ENCODE results near the gene ADH6. TPM values are rescaled to one million over a fixed set of nuclear protein-coding genes. Genes with fewer than 3 reads are reported as not detected.

The ADH6 gene
- total and polyA plus RNA-seq, 2 of the 13 experiments (the other 11 are each of a cell fraction or from before 2014, with no cell fraction given), result 39.8 to 73.9 TPM

DNA sequence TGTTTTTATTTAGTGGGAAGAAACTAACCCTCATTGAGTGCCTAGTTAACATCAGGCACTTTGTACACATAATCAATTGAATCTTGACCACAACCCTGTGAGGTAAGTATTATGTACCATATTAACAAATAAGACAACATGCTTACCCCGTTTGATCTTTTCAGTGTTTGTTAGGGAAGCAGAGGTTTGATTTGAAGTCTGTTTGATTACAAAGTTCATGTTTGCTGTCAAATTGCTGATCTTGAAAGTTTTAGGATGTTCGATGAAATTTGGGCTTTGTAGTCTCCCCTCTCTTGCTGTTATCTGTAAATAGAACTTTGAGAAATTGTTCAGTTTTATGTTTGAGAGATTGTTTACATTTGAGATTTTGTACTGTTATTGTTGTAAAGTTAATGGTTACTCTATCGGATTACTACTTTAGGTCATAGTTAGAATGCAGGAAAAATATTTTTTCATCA is 61.5 kb downstream of the ADH6 start (continued):
- TF ChIP-seq GATAD1 (CRISPR knock-in tag; IDR thresholded peaks at IDR 0.05) (peak; percentile 47; the same call in 1 of the 2 replicates), ZNF670 (CRISPR knock-in tag; IDR thresholded peaks at IDR 0.05; ENCODE audit: borderline replicate concordance) (no peak), ATF7 (IDR thresholded peaks at IDR 0.05) (peak; percentile 77), ATF7 (CRISPR knock-in tag; IDR thresholded peaks at IDR 0.05) (peak; percentile 58; the same call in 1 of the 2 replicates), NBN (conservative IDR thresholded peaks at IDR 0.05) (no peak), BORCS8-MEF2B (CRISPR knock-in tag; IDR thresholded peaks at IDR 0.05) (no peak), KDM6A (CRISPR knock-in tag; IDR thresholded peaks at IDR 0.05; ENCODE audit: low read depth) (peak; percentile 97), RAD51 (IDR thresholded peaks at IDR 0.05; ENCODE audit: borderline replicate concordance) (no peak), ZNF263 (CRISPR knock-in tag; IDR thresholded peaks at IDR 0.05) (no peak), TP53 (CRISPR knock-in tag; conservative IDR thresholded peaks at IDR 0.05) (0 out of 2 replicates have a peak, but pooled peaks have one; percentile 46), SRSF9 (IDR thresholded peaks at IDR 0.05; ENCODE audit: borderline replicate concordance, insufficient read depth, low read depth, low read length, poor library complexity, severe bottlenecking) (no peak), MTA1 (CRISPR knock-in tag; IDR thresholded peaks at IDR 0.05; ENCODE audit: borderline replicate concordance) (peak; percentile 23; the same call in 1 of the 2 replicates), SRSF1 (optimal IDR thresholded peaks at IDR 0.05; ENCODE audit: low read depth, low read length) (no peak), ZNF282 (IDR thresholded peaks at IDR 0.05; ENCODE audit: partially characterized antibody) (no peak), CAMTA2 (CRISPR knock-in tag; IDR thresholded peaks at IDR 0.05; ENCODE audit: borderline replicate concordance) (no peak), ZBTB21 (CRISPR knock-in tag; IDR thresholded peaks at IDR 0.05) (peak; percentile 52; the same call in 1 of the 2 replicates), ZNF136 (CRISPR knock-in tag; IDR thresholded peaks at IDR 0.05; ENCODE audit: low read depth) (no peak), GLI4 (CRISPR knock-in tag; IDR thresholded peaks at IDR 0.05; ENCODE audit: borderline replicate concordance) (no peak), ZNF24 (IDR thresholded peaks at IDR 0.05) (peak; percentile 77; the same call in 1 of the 2 replicates), PHF5A (CRISPR knock-in tag; IDR thresholded peaks at IDR 0.05; ENCODE audit: low read depth, unreplicated experiment) (no peak)
- TF ChIP-seq, protein P1, sequence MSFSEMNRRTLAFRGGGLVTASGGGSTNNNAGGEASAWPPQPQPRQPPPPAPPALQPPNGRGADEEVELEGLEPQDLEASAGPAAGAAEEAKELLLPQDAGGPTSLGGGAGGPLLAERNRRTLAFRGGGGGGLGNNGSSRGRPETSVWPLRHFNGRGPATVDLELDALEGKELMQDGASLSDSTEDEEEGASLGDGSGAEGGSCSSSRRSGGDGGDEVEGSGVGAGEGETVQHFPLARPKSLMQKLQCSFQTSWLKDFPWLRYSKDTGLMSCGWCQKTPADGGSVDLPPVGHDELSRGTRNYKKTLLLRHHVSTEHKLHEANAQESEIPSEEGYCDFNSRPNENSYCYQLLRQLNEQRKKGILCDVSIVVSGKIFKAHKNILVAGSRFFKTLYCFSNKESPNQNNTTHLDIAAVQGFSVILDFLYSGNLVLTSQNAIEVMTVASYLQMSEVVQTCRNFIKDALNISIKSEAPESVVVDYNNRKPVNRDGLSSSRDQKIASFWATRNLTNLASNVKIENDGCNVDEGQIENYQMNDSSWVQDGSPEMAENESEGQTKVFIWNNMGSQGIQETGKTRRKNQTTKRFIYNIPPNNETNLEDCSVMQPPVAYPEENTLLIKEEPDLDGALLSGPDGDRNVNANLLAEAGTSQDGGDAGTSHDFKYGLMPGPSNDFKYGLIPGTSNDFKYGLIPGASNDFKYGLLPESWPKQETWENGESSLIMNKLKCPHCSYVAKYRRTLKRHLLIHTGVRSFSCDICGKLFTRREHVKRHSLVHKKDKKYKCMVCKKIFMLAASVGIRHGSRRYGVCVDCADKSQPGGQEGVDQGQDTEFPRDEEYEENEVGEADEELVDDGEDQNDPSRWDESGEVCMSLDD (CRISPR knock-in tag; IDR thresholded peaks at IDR 0.05; ENCODE audit: borderline replicate concordance), result no peak
- TF ChIP-seq, protein P2, sequence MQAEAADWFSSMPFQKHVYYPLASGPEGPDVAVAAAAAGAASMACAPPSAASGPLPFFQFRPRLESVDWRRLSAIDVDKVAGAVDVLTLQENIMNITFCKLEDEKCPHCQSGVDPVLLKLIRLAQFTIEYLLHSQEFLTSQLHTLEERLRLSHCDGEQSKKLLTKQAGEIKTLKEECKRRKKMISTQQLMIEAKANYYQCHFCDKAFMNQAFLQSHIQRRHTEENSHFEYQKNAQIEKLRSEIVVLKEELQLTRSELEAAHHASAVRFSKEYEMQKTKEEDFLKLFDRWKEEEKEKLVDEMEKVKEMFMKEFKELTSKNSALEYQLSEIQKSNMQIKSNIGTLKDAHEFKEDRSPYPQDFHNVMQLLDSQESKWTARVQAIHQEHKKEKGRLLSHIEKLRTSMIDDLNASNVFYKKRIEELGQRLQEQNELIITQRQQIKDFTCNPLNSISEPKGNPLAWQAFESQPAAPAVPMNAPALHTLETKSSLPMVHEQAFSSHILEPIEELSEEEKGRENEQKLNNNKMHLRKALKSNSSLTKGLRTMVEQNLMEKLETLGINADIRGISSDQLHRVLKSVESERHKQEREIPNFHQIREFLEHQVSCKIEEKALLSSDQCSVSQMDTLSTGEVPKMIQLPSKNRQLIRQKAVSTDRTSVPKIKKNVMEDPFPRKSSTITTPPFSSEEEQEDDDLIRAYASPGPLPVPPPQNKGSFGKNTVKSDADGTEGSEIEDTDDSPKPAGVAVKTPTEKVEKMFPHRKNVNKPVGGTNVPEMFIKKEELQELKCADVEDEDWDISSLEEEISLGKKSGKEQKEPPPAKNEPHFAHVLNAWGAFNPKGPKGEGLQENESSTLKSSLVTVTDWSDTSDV (CRISPR knock-in tag; IDR thresholded peaks at IDR 0.05), result no peak
- TF ChIP-seq, protein P3, sequence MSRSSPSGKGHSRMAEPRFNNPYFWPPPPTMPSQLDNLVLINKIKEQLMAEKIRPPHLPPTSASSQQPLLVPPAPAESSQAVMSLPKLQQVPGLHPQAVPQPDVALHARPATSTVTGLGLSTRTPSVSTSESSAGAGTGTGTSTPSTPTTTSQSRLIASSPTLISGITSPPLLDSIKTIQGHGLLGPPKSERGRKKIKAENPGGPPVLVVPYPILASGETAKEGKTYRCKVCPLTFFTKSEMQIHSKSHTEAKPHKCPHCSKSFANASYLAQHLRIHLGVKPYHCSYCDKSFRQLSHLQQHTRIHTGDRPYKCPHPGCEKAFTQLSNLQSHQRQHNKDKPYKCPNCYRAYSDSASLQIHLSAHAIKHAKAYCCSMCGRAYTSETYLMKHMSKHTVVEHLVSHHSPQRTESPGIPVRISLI (CRISPR knock-in tag; IDR thresholded peaks at IDR 0.05; ENCODE audit: borderline replicate concordance), result peak; percentile 73; the same call in 1 of the 2 replicates
- TF ChIP-seq, protein P4, sequence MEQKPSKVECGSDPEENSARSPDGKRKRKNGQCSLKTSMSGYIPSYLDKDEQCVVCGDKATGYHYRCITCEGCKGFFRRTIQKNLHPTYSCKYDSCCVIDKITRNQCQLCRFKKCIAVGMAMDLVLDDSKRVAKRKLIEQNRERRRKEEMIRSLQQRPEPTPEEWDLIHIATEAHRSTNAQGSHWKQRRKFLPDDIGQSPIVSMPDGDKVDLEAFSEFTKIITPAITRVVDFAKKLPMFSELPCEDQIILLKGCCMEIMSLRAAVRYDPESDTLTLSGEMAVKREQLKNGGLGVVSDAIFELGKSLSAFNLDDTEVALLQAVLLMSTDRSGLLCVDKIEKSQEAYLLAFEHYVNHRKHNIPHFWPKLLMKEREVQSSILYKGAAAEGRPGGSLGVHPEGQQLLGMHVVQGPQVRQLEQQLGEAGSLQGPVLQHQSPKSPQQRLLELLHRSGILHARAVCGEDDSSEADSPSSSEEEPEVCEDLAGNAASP (CRISPR knock-in tag; IDR thresholded peaks at IDR 0.05; ENCODE audit: borderline replicate concordance), result peak; percentile 96

Measured in HepG2 (cell line).